Dedifferentiated amniotic fluid mesenchymal stem cell (primary cell): ENCODE results near the gene ITFG2.
A peak's percentile ranks its signal among the peaks of the same experiment; 100 is the strongest.
"Not testable (repeated sequence)": the region's sequence is repeated elsewhere in the genome, so short reads cannot be mapped to it uniquely, and the experiment has no call there.

ENCODE experiments used
- DNase-seq: peaks from one replicate; pipeline ENCODE4 v3.0.0-alpha.2; 2016; ENCODE audit errors: extremely low spot score

The ITFG2 gene

DNA sequence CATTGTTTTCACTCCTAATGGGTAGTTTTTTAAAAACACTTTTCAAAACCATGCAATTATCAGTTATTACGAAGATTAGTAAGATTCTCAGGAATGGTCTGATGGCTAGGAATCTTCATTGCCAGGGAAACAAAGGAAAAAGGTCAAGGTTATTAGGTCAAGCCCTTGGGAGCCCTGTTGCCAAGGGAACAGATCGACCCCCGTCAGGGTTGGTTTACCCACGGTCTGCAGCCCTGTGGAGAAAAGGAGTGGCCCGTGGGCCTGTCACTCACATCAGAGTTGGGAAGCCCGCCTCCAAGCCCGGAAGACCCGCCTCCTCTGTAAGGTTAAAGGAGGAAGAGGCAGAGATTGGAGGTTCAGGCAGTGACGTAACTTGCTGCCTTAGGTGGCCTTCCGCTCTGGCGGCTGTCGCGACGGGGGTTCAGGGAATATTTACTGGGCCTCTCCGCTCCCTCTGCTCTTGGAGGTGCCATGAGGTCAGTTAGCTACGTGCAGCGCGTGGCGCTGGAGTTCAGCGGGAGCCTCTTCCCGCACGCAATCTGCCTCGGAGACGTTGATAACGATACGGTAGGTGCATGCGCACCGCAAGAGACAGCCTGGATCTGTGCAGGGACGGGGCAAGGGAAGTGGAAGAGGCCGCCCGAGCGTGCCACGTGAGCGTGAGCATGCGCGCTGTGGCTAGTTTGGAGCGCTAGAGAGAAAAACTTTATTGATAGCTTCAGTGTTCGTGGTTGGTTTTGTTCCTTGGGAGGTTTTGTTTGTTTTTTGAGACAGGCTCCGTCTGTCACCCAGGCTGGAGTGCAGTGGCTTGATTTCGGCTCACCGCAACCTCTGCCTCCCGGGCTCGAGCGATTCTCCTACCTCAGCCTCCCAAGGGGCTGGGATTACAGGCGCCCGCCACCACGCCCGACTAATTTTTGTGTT, at the start of gene ITFG2:
TSS of gene ITFG2 (plus strand) at position 379 of the 924 bp plus-strand sequence. CDS start at position 472, 93 bp downstream.
- peak; percentile 99 for DNase-seq

DNA sequence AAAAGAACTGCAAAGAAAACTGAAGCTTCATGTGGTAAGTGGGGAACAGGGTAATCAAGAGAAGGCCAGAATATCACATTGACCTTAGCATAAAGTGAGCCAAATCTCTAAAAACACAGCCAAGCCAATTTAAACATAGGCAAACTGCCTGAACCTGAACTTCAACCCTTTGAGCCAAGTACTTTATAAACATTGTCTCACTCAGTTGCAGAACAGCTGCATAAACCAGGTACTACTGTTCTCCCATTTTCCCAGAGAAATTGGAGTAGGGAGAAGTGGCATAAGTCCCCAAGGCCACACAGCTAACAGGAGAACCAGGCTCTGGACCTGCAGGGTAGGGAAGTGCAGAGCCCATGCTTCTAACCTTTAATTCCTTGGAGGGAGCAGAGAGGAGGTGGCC, 48.1 kb upstream of the ITFG2 start:
- DNase-seq: no peak

DNA sequence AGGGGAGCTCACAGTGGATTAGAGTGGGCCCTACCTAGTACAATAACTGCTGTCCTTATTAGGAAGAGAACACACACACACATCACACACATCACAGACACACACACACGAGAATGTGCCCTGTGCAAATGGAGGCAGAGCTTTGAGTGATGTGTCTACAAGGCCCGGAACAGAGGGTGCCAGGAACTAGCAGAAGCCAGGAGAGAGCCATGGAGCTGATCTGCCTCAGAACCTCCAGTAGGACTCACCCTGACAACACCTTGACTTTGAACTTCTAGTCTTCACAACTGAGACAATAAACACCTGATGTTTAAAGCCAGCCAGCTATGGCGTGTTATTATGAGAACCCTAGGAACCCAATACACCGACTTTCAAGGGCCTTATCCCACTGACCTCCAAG, 47.4 kb upstream of the ITFG2 start:
- no peak for DNase-seq

DNA sequence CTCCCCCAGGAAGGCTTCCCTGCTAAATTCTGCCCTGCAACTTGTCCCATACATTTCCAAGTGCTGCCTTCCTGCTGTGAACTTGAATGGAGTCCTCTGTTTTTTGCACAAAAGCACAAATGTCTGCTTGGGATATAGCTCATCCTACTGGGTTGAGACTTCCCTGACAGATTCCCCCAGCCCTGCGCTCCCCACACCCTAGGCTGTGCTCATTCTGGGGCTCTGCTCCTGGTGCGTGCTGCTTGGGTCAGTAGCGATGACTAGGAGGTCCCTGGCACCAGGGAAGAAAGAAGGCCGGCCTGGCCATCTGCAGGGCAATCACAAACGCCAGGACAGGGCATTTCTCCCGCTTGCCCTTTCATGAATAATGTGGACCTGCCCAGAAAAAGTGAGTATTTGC, 46.9 kb upstream of the ITFG2 start:
- no peak for DNase-seq

DNA sequence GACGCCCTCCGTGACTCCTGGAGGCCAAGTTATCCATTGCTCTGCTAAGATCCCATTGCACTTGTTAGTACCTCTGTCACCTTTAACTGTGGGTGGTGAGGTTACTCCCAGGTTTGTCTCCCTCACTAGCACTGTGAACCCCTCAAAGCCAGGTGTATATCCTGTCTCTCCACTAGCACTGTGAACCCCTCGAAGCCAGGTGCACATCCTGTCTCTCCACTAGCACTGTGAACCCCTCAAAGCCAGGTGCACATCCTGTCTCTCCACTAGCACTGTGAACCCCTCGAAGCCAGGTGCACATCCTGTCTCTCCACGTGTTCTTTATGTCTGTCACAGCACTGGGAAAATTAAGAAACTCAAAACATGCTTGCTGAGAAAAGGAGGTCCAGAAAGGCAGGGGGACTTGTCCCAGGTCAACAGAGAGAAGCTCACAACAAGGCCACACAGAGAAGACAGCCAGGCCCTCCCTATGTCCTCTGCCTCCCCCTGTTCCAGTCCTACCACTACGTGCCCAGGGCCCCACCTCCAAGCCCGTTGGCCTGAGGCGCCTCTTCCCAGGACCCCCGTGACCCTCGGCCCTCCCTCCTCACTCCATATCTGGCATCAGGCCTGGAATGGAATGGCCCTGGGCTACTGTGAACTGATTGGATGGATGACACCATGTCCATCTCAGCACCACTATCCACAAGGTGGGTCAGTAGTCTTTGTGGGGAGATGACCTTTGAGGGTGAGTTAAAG, 44.1 kb upstream of the ITFG2 start:
- DNase-seq: no peak

DNA sequence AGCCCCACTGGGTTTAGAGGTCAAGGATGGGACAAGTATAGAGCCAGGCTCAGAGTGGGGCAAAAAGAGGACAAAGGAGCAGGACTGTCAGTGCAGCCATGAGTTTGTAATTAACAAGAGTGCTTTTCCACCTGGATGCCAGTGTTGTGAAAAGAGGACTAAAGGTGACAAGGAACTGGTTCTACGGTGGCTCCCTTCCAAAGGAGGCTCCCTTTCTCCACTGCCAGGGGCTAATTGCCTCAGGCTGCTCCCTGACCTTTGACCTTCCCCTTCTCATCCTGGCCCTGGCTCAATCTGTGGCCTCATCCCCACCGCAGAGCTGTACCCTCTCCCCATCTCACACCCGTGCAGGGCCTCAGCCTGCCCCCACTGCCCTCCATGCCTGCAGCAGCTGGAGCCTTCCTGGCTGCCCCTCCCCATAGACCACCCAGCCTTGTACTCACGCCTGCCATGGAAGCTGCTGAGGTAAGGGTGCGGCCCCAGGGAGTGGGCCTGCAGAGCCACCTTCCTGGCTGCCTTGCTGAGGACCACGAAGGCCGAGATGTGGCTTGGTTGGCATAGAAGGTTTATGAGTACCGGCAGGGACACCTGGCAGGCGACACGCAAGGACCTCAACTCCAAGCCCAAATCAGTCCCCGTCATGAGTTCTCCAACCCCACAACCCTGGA, 42.5 kb upstream of the ITFG2 start:
- no peak for DNase-seq

DNA sequence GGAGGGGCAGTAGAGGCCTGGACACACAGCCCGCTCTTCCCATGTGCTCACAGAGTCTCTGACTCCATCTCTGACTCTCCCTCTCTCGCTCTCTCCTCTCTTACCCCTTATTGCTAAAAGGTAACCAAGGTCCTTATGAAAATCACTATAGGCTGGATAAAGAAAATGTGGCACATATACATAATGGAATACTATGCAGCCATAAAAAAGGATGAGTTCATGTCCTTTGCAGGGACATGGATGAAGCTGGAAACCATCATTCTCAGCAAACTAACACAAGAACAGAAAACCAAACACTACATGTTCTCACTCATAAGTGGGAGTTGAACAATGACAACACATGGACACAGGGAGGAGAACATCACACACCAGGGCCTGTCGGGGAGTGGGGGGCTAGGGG, 41.9 kb upstream of the ITFG2 start:
- DNase-seq: not testable (repeated sequence)

DNA sequence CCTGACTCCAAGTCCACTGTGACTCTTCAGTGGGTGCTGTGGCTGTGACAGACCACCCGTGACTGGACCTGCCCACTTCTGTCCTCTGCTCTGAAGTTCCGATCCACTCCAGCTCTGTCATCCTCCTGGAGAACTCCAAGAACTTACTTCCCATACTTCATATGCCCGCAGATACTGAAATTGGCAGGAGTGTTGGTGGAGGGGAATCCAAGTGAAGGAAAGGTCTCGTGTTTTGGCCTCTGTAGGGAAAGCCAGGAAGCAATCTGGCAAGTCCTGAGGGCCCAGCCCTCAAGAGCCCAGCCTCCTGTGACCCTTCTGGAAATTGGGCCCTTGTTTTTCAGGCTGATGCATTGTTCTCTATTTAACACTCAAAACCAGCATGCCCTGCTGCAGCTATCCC, 40.1 kb upstream of the ITFG2 start:
- DNase-seq: no peak

DNA sequence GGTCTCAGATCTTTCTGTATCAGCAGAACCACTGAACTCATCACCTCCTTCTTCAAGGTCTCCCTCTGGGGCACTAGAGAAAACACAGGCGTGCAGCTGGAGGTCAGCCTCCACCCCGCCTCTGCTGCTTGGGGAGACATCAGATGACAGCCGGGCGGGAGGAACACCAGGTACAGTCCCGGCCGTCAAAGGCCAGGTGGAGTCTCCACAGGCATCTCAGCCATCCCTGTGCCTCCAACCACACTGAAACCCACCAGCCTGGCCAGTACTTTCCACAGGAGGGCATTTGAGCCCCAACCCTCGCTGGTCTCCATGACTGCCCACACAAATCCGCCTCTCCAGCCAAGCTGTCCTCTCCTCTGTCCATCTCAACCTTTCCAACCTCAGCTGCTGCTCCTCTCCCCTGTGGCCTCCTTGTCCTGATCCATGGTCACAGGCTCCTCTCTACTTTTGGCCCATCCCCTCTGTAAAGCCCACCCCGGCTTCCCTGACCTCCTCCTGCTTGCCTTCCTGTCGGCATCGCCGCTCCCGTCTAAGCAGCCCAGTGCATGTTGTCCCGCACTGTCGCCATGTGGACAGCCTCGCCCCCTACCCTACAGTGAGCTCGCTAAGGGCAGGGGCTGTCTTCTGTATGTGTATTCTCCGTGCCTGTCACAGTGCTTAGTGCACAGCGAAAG, 39.1 kb upstream of the ITFG2 start:
- no peak for DNase-seq

DNA sequence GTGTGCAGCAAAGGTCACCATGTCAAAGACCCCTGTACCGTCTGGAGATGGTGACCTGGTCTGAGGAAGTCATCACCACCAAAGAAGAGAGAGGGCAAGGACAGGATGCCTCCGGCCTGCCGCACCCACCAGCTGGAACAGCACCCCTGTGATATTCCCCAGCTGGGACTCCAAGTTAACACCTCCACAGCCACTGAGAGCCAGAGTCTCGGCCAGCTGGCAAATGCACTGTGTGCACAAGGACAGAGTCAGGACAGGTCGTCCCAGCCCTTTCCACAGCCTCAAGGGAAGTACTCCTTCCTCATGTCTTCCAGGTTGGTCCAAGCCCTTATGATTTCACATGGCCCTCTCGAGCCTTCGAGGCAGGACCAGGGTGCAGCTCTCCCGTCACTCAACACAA, 37.0 kb upstream of the ITFG2 start:
- no peak for DNase-seq

DNA sequence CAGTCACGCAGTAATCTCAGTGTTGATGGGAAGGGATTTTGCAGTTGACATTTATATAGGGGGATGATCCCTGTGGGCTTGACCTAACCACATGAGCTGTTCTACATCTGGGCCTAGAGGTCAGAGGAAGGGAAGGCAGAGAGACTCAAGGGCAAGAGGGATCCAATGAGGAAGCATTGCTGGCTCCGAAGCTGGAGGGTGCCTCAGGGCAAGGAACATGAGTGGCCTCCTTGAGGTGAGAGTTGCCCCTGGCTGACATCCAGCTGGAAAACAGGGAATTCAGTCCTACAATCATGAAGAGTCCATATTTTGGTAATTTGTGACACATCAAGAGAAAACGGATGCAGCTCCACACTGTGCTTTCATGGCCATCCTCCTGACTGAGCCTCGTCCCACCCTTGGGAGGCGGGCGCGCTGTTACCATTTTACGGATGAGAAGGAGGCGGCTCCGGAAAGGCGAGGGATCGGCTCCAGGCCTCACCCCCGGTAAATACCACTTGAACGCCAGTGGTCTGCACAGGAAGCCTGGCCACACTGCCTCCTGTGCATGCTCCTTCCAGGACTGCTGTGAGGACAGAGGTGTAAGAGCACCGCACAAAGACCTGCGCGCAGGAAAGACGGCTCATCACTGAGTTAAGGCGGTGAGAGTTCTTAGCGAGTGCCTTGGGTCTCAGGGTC, 36.2 kb upstream of the ITFG2 start:
- no peak for DNase-seq

DNA sequence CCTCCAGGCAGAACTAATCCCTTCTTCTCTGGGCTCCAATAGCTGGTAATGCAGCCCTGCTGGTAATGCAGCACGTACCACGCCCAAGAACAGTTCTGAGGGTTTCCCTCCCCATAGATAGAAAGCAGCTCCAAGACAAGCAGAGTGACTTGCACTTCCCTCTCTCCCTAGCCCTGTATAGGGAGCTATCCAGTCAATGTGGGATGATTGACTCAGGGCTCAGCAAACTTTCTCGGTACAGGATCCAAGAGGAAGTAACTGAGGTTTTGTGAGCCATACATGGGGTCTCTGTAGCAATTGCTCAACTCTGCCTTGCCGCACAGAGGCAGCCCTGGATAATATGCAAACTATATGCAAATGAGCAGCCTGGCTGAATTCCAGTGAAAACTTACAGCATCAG, 33.2 kb upstream of the ITFG2 start:
- DNase-seq: no peak

DNA sequence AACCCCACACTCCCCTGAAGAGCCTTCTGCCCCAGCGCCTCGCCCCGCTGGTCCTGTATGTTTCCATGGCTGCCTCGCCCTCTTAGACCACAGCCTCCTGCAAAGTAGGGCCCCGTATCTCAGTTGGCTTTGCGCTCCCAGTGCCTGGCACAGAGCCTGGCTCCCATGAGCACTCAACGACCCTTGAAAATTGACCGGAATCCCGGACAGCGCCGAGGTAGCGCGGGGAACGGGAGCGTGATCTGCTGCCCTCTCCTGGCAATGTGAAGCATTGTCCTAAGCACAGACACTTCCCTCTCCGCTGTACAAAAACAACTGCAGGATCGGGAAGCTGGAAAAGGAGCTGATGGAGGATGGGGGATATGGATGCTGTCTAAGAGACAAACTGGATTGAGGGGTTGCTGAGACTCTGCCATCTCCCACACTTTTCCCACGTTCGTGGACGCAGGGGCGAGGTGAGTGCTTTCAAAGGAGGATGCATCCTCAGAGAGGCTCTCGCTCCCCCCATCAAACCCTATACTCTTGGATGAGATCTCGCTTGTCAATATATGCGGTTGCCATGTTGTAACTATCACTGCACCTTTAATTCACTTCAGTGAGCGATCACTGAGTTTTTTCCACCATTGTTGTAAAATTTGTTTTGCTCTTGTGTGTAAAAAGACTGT, 28.4 kb upstream of the ITFG2 start:
- peak; percentile 29 for DNase-seq

DNA sequence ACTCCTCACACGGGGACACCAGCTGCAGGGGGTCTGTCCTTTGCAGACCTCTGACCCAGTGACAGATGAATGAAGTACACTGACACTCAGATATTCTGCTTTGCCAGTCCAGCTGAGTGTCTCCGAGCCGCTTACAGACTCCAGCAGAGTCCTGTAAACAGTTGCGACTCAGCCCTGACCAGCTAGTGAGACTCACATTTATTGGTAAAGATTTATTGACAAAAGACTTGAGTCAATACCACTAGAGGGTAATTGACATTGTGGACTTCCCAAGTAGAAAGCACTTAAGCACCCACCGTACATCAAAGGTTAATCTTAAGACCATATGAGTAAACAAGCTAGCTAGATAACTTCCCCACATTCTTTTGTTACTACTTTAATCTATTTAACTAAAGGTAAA, 27.5 kb upstream of the ITFG2 start:
- DNase-seq: no peak

DNA sequence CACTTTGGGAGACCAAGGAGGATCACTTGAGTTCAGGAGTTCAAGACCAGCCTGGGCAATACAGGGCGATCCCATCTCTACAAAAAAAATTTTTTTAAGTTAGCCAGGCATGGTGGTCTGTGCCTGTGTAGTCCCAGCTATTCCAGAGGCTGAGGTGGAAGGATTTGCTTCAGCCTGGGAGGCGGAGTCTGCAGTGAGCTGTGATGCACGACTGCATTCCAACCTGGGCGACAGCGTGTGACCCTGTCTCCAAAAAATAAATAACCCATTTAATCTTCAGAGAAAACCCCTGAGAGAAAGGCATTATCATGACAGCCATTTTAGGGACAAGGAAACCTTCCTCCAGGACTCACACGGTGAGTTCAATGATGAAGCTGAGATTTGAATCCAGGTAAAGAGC, 21.4 kb upstream of the ITFG2 start:
- no peak for DNase-seq

DNA sequence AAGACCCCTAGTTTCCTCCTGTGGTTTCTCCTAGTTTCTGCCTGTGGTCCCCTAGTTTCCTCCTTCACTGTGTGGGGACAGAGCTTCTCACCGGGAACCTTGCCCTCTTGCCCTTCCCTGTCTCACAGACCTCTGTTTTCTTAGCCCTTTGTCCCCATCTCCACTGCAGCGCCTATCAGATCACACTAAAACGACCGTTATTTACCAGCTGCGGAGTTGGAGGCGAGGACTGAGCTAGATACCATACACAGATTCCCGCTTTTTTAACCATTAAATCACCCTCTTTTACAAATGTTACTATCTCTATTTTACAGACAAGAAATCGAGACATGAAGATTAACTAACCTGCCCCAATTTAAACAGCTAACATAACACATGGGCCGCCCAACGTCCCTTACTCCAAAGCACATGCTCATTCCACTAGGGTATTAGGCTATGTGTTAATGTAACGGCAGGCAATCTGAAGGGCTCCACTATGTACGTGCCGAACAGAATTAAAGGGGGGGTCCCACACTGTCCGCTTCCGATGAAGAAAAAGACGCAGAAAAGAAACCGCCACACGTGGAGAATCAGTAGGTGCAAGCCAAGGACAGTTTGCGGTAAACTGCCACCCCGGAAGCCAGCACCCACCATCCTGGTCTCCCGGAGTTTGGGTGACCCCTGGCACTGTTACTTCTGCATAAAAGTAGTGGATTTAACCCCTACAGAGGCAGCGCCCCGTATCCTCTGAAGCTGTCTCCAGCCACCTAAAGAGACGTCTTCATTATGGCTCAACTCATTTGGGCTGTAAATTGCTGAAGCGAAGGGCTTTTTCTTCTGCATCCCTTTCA, 19.6 kb upstream of the ITFG2 start:
- DNase-seq: no peak

DNA sequence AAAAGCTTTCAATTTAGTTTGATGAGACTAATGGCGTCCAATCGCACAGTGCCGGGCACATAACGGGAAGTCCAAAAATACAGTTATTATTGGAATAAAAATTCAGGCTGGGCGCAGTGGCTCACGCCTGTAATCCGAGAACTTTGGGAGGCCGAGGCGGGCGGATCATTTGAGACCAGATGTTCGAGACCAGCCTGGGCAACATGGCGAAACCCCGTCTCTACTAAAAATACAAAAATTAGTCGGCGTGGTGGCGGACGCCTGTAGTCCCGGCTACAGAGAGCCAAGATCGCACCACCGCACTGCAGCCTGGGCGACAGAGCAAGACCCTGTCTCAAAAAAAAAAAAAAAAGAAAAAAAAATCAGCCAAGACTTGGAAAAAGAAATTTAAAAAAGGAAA, 18.9 kb upstream of the ITFG2 start:
- no peak for DNase-seq

DNA sequence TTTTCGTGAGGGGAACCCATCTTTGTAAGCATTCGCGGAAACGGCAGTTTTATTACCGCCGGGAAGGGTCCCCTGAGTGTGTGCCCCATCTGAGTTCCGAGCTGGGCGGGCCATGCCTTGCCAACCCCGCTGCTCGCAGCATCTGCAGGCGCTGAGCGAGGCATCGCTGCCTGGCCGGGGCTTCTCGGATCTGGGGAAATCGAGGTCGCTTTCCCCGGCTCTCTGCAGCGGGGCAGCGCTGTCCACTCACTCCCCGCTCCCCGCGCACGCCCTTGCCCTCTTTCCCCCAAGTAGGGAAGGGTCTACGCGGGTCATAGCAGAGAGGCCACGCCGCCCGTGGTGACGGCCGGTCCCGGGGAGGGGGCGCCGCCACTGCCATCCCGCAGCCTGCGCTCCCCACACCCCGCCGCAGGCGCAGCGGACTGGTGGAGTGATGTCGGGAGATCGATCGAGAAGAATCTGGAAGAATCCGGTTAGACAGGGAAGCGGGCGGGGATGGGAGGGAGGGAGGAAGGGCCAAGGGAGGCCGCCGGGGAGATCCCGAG, 18.2 kb upstream of the ITFG2 start:
- DNase-seq: peak; percentile 27

DNA sequence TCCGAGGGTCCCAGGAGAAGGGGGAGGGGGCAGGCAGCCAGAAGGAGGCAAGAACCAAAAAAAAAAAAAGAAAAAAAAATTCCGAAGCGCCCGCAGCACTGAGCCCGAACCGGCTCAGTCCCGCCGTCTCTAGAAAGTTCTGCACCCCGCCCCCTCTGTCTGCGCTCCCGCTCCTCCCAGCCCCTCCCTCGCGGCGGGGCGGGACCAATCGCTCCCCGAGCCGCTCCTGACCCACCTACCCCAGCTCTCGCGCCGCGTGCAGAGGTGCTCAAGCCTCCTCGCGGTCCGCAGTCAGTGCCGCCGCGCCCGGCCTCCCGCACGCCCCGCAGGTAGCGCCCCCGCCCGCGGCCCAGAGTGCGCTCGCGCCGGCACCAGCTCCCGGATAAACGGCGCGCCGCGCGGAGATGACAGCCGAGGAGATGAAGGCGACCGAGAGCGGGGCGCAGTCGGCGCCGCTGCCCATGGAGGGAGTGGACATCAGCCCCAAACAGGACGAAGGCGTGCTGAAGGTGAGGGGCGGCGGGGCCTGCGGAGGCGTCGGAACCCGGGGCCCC, 17.7 kb upstream of the ITFG2 start, which contains the start of gene FKBP4:
TSS of gene FKBP4 (plus strand) at position 235 of the 554 bp plus-strand sequence. CDS start at position 405, 170 bp downstream.
- peak; percentile 71 for DNase-seq
